Caco-2 (cell line): ENCODE results near the gene PHF23. TPM values are rescaled to one million over a fixed set of nuclear protein-coding genes. Genes with fewer than 3 reads are reported as not detected.

Experiments
- BruUV-seq: library from RNA; stranded (reverse); fragments of 400-500 nt; replicated peaks from 2 replicates; lab custom pipeline; 2021; lab: Mats Ljungman, UMichigan
- CTCF ChIA-PET: fragments of 300-600 bp; sonication (Branson Sonifier 250); formaldehyde crosslinking; loops from one replicate; lab custom pipeline; 2022; ENCODE audit warnings: antibody characterized with exemption; lab: Charles Lee
- POLR2A ChIA-PET: fragments of 300-600 bp; sonication (Branson Sonifier 250); formaldehyde crosslinking; loops from one replicate; lab custom pipeline; 2022; ENCODE audit warnings: antibody characterized with exemption; lab: Charles Lee
- DNase-seq, 2 experiments: peaks; one replicate each; pipeline versions ENCODE4 v3.0.0 to v3.0.0-alpha.2; 2020 to 2022
- H3K27me3 ChIP-seq: replicated peaks from 2 replicates; pipeline ENCODE4 v1.6.0; 2011; ENCODE audit warnings: low read length; ENCODE audit not compliant: control insufficient read depth, insufficient read depth
- H3K36me3 ChIP-seq: 2 replicates; pipeline ENCODE4 v1.5.1; 2011; ENCODE audit warnings: low read length; ENCODE audit not compliant: control insufficient read depth, insufficient read depth
- H3K4me1 ChIP-seq: fragments of 250-450 bp; sonication (Bioruptor Pico); 2 replicates; pipeline ENCODE4 v1.5.1; 2020; ENCODE audit warnings: mild to moderate bottlenecking
- H3K4me3 ChIP-seq: 2 replicates; pipeline ENCODE4 v1.5.1; 2011; ENCODE audit warnings: low read depth, mild to moderate bottlenecking, control low read depth, low read length
- H3K9me3 ChIP-seq: fragments of 250-450 bp; sonication (Bioruptor Pico); 2 replicates; pipeline ENCODE4 v1.5.1; 2020; ENCODE audit warnings: mild to moderate bottlenecking, moderate library complexity
- H3K27ac Mint-ChIP-seq: one replicate; pipeline ENCODE4 v1.8.0; 2022; ENCODE audit warnings: mixed read lengths; ENCODE audit not compliant: unreplicated experiment
- H3K27me3 Mint-ChIP-seq: one replicate; pipeline ENCODE4 v1.8.0; 2022; ENCODE audit warnings: mixed read lengths; ENCODE audit not compliant: insufficient read depth, unreplicated experiment
- H3K36me3 Mint-ChIP-seq: one replicate; pipeline ENCODE4 v1.8.0; 2022; ENCODE audit warnings: mild to moderate bottlenecking, mixed read lengths; ENCODE audit not compliant: insufficient read depth, unreplicated experiment
- H3K4me1 Mint-ChIP-seq: one replicate; pipeline ENCODE4 v1.8.0; 2022; ENCODE audit warnings: low read depth, mixed read lengths; ENCODE audit not compliant: unreplicated experiment
- H3K4me3 Mint-ChIP-seq: one replicate; pipeline ENCODE4 v1.8.0; 2022; ENCODE audit warnings: mild to moderate bottlenecking, moderate library complexity, mixed read lengths; ENCODE audit not compliant: unreplicated experiment
- H3K9me3 Mint-ChIP-seq: one replicate; pipeline ENCODE4 v1.8.0; 2022; ENCODE audit warnings: mixed read lengths; ENCODE audit not compliant: unreplicated experiment
- CTCF ChIP-seq, 2 experiments: fragments of 200-600 bp in 1 of 2; IDR thresholded peaks; 1 replicate in 1 of 2; 2 replicates in 1 of 2; pipeline versions ENCODE4 v1.5.1 to v1.8.0; 2011 to 2022; ENCODE audit warnings: antibody characterized with exemption in 1 of 2, control low read depth in 1 of 2, inconsistent platforms in 1 of 2, low read depth in 1 of 2, low read length in 1 of 2, mild to moderate bottlenecking in 1 of 2, moderate library complexity in 1 of 2; ENCODE audit not compliant: insufficient read depth in 1 of 2, severe bottlenecking in 1 of 2, unreplicated experiment in 1 of 2
- intact Hi-C: fragments of 100-400 bp; cut with micrococcal nuclease; formaldehyde crosslinking; loops from one replicate; pipeline ENCODE4 v1.10.0; 2022; ENCODE audit not compliant: unreplicated experiment
- total RNA-seq: library from RNA; stranded (reverse); gene quantifications from 2 replicates; pipeline ENCODE4 v1.2.3, GENCODE V29; 2022

The PHF23 gene
- total RNA-seq, 1 experiment from 2014 or later, result 20.5 TPM

GRCh38 chr17:7266784-7267183 is 27.5 kb upstream of the PHF23 start:
- H3K4me3 ChIP-seq, result no peak overlapping the region
- no peaks in the 10 kb centered on the region for H3K36me3 ChIP-seq
- ChIA-PET CTCF (interaction anchor here (0.8 kb wide), 1 partner anchor 221 kb away, joined by 3 read pairs; no protein-coding TSS in a partner anchor), POLR2A (no interaction called here)
- Mint-ChIP-seq H3K9me3 (no peaks in the 10 kb centered on the region), H3K4me3 (no peak overlapping the region), H3K27me3 (no peaks in the 10 kb centered on the region), H3K36me3 (peaks cover 21% of the 10 kb centered on the region), H3K27ac (no peak overlapping the region), H3K4me1 (peaks cover 9% of the 10 kb centered on the region)
- H3K4me1 ChIP-seq, result peaks cover 5% of the 10 kb centered on the region; the same call in 1 of the 2 replicates
- no peak for DNase-seq
- no peaks in the 10 kb centered on the region for H3K9me3 ChIP-seq
- intact Hi-C loops, result no loop called here
- no TSS peak for BruUV-seq
- TF ChIP-seq CTCF (IDR thresholded peaks at IDR 0.05; ENCODE audit: insufficient read depth in 1 of 2, low read depth in 1 of 2, low read length in 1 of 2, severe bottlenecking in 1 of 2, unreplicated experiment in 1 of 2), result no peak
- no peaks in the 10 kb centered on the region for H3K27me3 ChIP-seq

- CTCF ChIA-PET, result no interaction called here
- Histone ChIP-seq H3K9me3 (no peaks in the 10 kb centered on the region), H3K4me3 (peak overlapping the region; percentile 61), H3K27me3 (no peaks in the 10 kb centered on the region), H3K4me1 (peaks cover 25% of the 10 kb centered on the region), H3K36me3 (peaks cover 2% of the 10 kb centered on the region)
- Mint-ChIP-seq H3K9me3 (no peaks in the 10 kb centered on the region), H3K4me3 (peak overlapping the region; percentile 99), H3K36me3 (peaks cover 50% of the 10 kb centered on the region), H3K4me1 (peaks cover 9% of the 10 kb centered on the region), H3K27ac (peak overlapping the region; percentile 97), H3K27me3 (no peaks in the 10 kb centered on the region)
- no TSS peak for BruUV-seq
- TF ChIP-seq CTCF (IDR thresholded peaks at IDR 0.05; ENCODE audit: insufficient read depth in 1 of 2, low read depth in 1 of 2, low read length in 1 of 2, severe bottlenecking in 1 of 2, unreplicated experiment in 1 of 2), result no peak
- no peak for DNase-seq
- POLR2A ChIA-PET, result interaction anchor here (0.7 kb wide), 2 partner anchors 130 to 358 kb away, joined by 5 to 7 read pairs; partner anchors contain the start of gene PLSCR3
- intact Hi-C loops, result no loop called here
These were observed 24.5 kb upstream of the PHF23 start for GRCh38 chr17:7263801-7264078.

GRCh38 chr17:7262935-7263800 is 23.9 kb upstream of the PHF23 start:
- no peak for TF ChIP-seq CTCF (IDR thresholded peaks at IDR 0.05; ENCODE audit: insufficient read depth in 1 of 2, low read depth in 1 of 2, low read length in 1 of 2, severe bottlenecking in 1 of 2, unreplicated experiment in 1 of 2)
- Histone ChIP-seq H3K9me3 (no peaks in the 10 kb centered on the region), H3K4me1 (peaks cover 26% of the 10 kb centered on the region), H3K36me3 (peaks cover 2% of the 10 kb centered on the region), H3K4me3 (peak overlapping the region; percentile 61), H3K27me3 (no peaks in the 10 kb centered on the region)
- H3K36me3 Mint-ChIP-seq, result peaks cover 56% of the 10 kb centered on the region
- intact Hi-C loops, result no loop called here
- ChIA-PET CTCF (no interaction called here), POLR2A (interaction anchor here (0.7 kb wide), 2 partner anchors 131 to 359 kb away, joined by 5 to 7 read pairs; partner anchors contain the start of gene PLSCR3)
- peaks cover 9% of the 10 kb centered on the region for H3K4me1 Mint-ChIP-seq
- peak overlapping the region; percentile 97 for H3K27ac Mint-ChIP-seq
- TSS peak; percentile 11 for BruUV-seq
- no peaks in the 10 kb centered on the region for H3K9me3 Mint-ChIP-seq
- DNase-seq, result peak; percentile 65 to 82
- peak overlapping the region; percentile 99 for H3K4me3 Mint-ChIP-seq
- H3K27me3 Mint-ChIP-seq, result no peaks in the 10 kb centered on the region
